Fibroblast of pulmonary artery (primary cell): ENCODE measurements around the gene SLC2A2.

Experiments used
- DNase-seq: peaks from one replicate; pipeline ENCODE4 v3.0.0-alpha.2; 2010; ENCODE audit warnings: low read depth
- H3K4me3 ChIP-seq: replicated peaks from 2 replicates; pipeline ENCODE4 v1.5.1; 2011; ENCODE audit warnings: low read depth, mild to moderate bottlenecking, control low read depth, low read length, moderate library complexity
- TF ChIP-seq, protein P1 (sequence below): IDR thresholded peaks from 2 replicates; pipeline ENCODE4 v1.5.1; 2011; ENCODE audit warnings: mild to moderate bottlenecking, control low read depth, low read length, inconsistent platforms; ENCODE audit errors: missing control alignments

Gene SLC2A2

DNA sequence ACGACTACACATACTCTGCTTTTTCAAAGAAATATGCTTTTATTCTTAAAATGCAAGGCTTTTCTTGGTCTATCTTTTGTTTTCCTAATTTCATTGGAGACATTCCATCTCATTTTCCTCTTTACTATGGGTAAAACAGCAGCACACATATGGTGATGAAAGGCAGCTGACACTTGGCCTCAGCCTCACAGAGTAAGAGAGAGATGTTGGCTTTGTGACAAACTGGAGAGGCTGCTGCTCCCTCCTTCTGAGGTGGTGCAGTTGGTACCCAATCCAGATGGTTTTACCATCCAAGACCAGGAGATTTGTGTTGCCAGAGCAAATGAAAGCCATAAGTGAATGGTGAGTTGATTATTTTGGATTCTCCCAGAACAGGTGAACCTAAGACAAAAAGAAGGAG, 13.2 kb upstream of the SLC2A2 start:
- H3K4me3 ChIP-seq = no peak overlapping the region
- TF ChIP-seq, protein P1, sequence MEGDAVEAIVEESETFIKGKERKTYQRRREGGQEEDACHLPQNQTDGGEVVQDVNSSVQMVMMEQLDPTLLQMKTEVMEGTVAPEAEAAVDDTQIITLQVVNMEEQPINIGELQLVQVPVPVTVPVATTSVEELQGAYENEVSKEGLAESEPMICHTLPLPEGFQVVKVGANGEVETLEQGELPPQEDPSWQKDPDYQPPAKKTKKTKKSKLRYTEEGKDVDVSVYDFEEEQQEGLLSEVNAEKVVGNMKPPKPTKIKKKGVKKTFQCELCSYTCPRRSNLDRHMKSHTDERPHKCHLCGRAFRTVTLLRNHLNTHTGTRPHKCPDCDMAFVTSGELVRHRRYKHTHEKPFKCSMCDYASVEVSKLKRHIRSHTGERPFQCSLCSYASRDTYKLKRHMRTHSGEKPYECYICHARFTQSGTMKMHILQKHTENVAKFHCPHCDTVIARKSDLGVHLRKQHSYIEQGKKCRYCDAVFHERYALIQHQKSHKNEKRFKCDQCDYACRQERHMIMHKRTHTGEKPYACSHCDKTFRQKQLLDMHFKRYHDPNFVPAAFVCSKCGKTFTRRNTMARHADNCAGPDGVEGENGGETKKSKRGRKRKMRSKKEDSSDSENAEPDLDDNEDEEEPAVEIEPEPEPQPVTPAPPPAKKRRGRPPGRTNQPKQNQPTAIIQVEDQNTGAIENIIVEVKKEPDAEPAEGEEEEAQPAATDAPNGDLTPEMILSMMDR = no peak
- DNase-seq = no peak

DNA sequence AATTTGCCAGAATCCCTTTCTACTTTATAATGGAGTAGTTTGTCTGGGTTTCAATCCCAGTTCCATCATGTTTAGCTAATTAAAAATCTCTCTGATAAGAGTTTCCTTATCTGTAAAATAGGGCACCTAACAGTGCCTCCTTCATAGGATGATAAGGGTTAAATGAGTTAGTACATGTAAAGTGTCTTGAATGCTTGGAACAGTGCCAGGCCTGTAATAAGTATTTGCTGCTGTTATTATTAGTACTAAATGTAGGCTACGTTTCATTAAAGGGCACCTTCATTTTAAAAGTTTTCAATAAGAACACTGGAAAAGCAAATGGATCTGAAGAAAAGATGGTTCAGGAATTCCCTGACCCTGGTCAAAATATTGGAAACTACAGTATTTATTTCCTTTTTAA, 11.8 kb upstream of the SLC2A2 start:
- peak; percentile 30 for DNase-seq
- no peak overlapping the region for H3K4me3 ChIP-seq
- TF ChIP-seq, protein P1 = no peak

DNA sequence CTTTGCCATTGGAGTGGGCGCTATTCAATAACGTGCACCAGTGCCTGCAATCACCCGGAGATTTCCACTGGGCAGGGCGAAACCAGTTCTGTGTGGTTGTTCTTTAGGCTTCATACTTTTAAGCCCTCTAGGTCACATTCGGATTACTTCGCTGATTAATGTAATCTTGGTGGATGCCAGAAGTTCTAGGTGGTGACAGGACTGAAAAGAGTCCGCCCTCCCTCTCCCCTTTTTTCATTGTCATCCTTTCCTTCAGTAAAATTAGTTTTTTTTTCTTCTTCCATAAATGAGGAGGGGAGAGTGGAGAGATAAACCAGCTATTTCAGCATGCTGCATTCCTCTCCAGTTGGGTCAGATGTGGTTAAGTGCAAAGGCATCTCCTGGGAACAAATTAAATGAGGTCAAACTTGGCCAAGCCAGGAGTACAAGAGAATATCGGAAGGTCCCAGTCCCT, 2.3 kb upstream of the SLC2A2 start:
- peak; percentile 90 for DNase-seq
- peak overlapping the region; percentile 41 for H3K4me3 ChIP-seq
- TF ChIP-seq, protein P1 = no peak

DNA sequence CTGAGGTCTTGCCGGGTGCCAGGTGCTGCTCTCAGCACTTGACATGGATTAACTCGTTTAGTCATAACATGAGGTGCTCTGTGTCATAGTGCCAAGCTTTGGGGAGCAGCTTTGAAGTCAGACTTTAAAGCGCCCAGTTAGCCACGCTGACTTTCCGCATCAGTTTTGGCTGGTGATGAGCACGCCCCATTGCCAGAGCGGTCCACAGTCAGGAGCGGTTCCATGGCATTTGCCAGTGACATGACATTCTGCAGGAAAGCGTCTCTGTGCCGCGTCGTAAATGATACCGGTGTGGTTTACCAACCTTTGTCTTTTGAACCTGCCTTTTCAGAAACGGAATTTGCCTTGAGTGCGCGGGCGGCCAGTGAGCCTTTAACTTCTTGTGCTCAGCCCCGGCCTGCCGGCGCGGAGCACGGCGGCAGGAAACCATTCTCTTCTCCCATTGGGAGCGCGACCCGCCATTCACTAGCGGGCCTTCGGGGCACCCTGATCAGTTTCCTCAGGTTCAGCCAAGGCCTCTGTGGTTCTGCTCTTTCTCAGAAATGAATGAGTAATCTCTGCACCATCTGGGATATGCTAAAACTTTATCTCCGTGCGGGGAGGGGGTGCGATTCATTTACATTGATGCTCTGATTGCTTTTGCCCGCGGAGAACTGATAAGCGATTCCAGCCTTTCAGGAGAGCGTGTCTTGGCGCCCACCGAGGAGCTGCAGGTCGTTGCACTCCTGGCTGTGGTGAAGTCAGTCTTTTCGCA, 1.7 kb upstream of the SLC2A2 start:
- DNase-seq = peak; percentile 77
- TF ChIP-seq, protein P1 = no peak
- peak overlapping the region; percentile 41 for H3K4me3 ChIP-seq

DNA sequence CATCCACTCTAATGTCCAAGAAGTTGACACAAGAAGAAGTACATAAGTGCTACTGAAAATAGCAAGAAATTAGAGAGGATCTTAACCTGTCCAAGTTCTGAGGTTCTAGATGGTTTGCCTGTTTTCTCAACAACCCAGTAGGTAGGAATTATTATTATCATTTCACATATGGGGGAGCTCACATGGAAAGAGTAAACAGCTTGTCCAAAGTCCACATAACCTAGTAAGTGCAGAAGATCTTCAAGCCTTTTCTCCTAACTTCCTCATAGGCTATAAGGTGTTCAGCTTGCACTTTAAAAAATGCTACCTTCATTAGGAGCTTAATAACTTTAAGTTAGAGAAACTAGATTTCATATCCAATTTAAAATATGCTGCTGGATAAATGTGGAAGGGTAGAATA, 3.0 kb downstream of the SLC2A2 start:
- H3K4me3 ChIP-seq = no peak overlapping the region
- TF ChIP-seq, protein P1 = no peak
- no peak for DNase-seq

DNA sequence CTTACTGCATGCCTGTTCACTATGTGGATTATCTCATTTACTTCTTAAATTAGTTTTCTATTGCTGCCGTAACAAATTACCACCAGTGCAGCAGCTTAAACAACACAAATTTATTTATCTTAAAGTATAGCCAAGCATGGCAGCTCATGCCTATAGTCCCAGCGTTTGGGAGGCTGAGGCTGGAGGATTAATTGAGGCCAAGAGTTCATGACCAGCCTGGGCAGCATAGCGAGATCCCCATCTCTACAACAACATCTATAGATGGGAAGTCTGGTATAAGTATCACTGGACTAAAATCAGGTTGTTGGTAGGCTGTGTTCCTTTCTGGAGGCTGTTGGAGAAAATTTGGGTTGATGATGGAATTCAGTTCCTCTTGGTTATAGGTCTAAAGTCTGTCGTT, 5.1 kb downstream of the SLC2A2 start:
- no peak overlapping the region for H3K4me3 ChIP-seq
- TF ChIP-seq, protein P1 = no peak
- no peak for DNase-seq
